Measurements from ENCODE around the gene DOK6.

DNA sequence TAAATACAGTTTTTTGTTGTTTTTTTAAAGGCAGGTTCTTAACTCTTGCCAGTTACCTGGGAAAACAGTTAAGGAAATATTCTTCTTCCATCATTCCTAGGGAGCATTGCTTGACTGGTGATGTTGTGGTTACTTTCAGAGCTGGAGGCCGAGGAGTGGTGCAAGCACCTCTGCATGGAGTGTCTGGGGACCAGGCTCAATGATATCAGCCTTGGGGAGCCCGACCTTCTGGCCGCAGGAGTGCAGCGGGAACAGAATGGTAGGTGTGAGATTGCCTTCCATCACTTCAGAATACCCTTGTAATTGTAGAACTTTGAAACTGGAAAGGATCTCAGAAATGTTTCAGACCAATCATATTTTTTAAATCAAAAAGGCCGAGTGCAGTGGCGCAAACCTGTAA is 276.9 kb downstream of the DOK6 start:
- TF ChIP-seq POLR2AphosphoS5 (IDR thresholded peaks at IDR 0.05; ENCODE audit: low read depth, low read length) (no peak), SIN3A (IDR thresholded peaks at IDR 0.05; ENCODE audit: borderline replicate concordance, insufficient read depth, low read length) (no peak)
- TF ChIP-seq, protein P1, sequence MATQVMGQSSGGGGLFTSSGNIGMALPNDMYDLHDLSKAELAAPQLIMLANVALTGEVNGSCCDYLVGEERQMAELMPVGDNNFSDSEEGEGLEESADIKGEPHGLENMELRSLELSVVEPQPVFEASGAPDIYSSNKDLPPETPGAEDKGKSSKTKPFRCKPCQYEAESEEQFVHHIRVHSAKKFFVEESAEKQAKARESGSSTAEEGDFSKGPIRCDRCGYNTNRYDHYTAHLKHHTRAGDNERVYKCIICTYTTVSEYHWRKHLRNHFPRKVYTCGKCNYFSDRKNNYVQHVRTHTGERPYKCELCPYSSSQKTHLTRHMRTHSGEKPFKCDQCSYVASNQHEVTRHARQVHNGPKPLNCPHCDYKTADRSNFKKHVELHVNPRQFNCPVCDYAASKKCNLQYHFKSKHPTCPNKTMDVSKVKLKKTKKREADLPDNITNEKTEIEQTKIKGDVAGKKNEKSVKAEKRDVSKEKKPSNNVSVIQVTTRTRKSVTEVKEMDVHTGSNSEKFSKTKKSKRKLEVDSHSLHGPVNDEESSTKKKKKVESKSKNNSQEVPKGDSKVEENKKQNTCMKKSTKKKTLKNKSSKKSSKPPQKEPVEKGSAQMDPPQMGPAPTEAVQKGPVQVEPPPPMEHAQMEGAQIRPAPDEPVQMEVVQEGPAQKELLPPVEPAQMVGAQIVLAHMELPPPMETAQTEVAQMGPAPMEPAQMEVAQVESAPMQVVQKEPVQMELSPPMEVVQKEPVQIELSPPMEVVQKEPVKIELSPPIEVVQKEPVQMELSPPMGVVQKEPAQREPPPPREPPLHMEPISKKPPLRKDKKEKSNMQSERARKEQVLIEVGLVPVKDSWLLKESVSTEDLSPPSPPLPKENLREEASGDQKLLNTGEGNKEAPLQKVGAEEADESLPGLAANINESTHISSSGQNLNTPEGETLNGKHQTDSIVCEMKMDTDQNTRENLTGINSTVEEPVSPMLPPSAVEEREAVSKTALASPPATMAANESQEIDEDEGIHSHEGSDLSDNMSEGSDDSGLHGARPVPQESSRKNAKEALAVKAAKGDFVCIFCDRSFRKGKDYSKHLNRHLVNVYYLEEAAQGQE (IDR thresholded peaks at IDR 0.05; ENCODE audit: insufficient read depth in 1 of 2, low read depth in 2 of 2, low read length in 2 of 2): no peak

Measured in PFSK-1 (cell line).